ENCODE measurements around the gene MAD2L1. TPM values are rescaled to one million over a fixed set of nuclear protein-coding genes. Genes with fewer than 3 reads are reported as not detected.
A peak's percentile ranks its signal among the peaks of the same experiment; 100 is the strongest.

Gene MAD2L1
- total RNA-seq: 1.8 TPM
- long read RNA-seq, full-length matches to known transcripts: 7 of 7 reads
- long read RNA-seq, partial matches to known transcripts: 0 of 7 reads
- long read RNA-seq, other reads (novel, unspliced or antisense): 0 of 7 reads

- peaks cover 50% of the 10 kb centered on the region for H3K4me1 ChIP-seq
- H3K9me3 ChIP-seq (replicated peaks): no peaks in the 10 kb centered on the region
- H3K27me3 ChIP-seq (ENCODE audit: low read depth): no peaks in the 10 kb centered on the region
- H3K27ac ChIP-seq (replicated peaks): peak within 1 kb of the TSS; percentile 96
- DNase-seq: peak; percentile 99
- TF ChIP-seq CTCF (IDR thresholded peaks at IDR 0.05; ENCODE audit: borderline replicate concordance): no peak
- no peaks in the 10 kb centered on the region for H3K36me3 ChIP-seq
- H3K4me3 ChIP-seq: peak within 1 kb of the TSS; percentile 75
- intact Hi-C loops (cut with micrococcal nuclease): no loop called here
Measured at GRCh38 chr4:120066517-120067340, at the start of gene MAD2L1. TSS of gene MAD2L1 (minus strand) at chr4:120066848. CDS start at chr4:120066734, 114 bp downstream.

GRCh38 chr4:120111745-120112144 lies 45.1 kb upstream of the MAD2L1 start:
- H3K27ac ChIP-seq (replicated peaks): no peak overlapping the region
- H3K27me3 ChIP-seq (ENCODE audit: low read depth): no peaks in the 10 kb centered on the region
- no peak for TF ChIP-seq CTCF (IDR thresholded peaks at IDR 0.05; ENCODE audit: borderline replicate concordance)
- H3K4me3 ChIP-seq: no peak overlapping the region
- DNase-seq: no peak
- intact Hi-C loops (cut with micrococcal nuclease): no loop called here
- no peaks in the 10 kb centered on the region for H3K36me3 ChIP-seq
- H3K4me1 ChIP-seq: no peaks in the 10 kb centered on the region
- H3K9me3 ChIP-seq (replicated peaks): no peaks in the 10 kb centered on the region

- TF ChIP-seq CTCF (IDR thresholded peaks at IDR 0.05; ENCODE audit: borderline replicate concordance): no peak
- Histone ChIP-seq H3K27ac (replicated peaks) (no peak overlapping the region), H3K9me3 (replicated peaks) (no peaks in the 10 kb centered on the region), H3K4me3 (no peak overlapping the region), H3K36me3 (no peaks in the 10 kb centered on the region), H3K4me1 (no peaks in the 10 kb centered on the region), H3K27me3 (ENCODE audit: low read depth) (no peaks in the 10 kb centered on the region)
- DNase-seq: no peak
- intact Hi-C loops (cut with micrococcal nuclease): no loop called here
Measured at GRCh38 chr4:120109406-120109805, 42.8 kb upstream of the MAD2L1 start.

- DNase-seq: no peak
- H3K4me1 ChIP-seq: no peaks in the 10 kb centered on the region
- intact Hi-C loops (cut with micrococcal nuclease): no loop called here
Measured at GRCh38 chr4:120105472-120105871, 38.8 kb upstream of the MAD2L1 start.

More at GRCh38 chr4:120105472-120105871, 38.8 kb upstream of the MAD2L1 start:
- Histone ChIP-seq H3K27me3 (ENCODE audit: low read depth) (no peaks in the 10 kb centered on the region), H3K27ac (replicated peaks) (no peak overlapping the region), H3K4me3 (no peak overlapping the region), H3K36me3 (no peaks in the 10 kb centered on the region), H3K9me3 (replicated peaks) (no peaks in the 10 kb centered on the region)
- no peak for TF ChIP-seq CTCF (IDR thresholded peaks at IDR 0.05; ENCODE audit: borderline replicate concordance)

Data from left ventricle myocardium inferior (tissue), 1 donor.